Measurements from ENCODE around the gene KRT40.

Gene KRT40

DNA sequence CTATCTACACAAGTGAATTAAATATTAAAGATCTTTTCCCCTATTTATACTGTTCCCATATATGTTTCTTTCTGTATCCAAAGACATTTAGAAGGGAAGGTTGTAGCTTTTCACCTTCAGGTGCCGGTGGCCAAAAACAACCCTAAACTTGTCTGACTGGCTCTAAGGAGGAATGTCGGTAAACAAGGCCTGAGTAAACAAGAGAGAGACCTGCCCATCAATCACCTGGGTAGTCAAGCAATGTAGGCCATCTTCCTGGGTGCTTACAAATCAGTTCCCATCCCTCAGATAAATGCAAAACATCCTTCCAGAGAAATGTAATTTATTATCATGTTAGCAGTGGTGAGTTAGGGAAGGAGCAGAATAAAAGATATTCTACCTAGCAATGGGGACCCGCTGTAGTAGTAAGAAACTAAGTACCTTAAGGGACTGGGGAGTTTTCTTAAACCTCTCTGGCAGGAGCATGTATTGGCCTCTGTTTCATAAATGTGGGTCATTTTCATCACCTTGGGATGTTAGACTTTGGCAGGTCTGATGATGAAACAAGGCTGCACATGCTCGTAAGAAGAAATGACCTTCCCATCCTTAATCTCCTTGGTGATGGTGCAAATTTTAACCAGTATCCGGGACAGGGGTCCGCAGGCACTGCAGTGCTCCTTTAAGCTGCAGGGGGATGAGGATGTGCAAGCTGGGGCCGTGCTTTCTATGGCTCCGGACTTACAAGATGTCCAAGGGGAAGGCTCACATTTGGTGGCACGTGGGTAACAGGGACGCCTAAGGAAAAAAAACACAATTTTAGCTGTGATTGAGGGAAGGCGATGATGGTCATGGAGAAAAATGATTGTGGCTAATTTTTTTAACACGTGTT lies 25.8 kb downstream of the KRT40 start:
- DNase-seq, result no peak
- in situ Hi-C loops (cut with MboI; ENCODE audit: low pct_unique_long_range_greater_than_20kb, low sequenced_read_pairs), result no loop called here

DNA sequence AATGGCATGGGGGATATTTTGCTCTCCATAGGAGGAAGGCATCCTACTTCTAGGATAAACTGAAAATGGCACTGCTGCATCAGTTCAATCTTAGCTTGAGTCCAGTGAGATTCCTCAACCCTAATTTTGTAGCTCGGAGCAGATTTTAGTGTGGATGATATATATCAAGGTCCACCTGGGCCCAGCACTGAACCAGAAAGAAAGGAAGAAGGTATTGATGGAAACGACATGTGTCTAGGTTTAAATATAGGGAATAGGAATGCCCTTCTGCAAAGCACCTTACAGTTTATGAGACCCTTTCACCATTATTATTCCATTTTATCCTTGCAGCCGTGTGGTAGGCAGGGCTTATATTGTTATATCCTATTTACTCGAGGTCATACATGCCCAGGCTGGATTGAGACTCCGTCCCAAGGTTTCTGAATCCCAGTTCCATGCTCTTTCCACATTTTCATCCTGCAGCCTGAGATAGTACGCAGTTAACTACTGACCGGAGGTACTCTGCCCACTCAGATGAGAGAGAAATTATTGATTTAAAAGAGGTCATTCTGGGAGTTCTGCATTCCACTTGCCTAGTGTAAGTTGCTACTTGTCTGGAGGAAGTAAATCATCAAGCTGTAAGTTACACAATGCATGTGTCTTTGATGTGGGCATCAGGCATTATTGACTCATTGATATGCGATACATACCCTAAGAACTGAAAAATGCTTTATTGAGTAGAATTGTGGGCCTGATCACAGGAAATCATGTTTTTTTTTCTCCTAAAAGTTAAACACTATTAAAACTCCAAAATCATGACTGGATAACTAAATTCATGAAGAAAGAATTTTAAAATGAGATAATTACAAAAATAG lies 27.5 kb downstream of the KRT40 start:
- no peak for DNase-seq
- in situ Hi-C loops (cut with MboI; ENCODE audit: low pct_unique_long_range_greater_than_20kb, low sequenced_read_pairs), result no loop called here

DNA sequence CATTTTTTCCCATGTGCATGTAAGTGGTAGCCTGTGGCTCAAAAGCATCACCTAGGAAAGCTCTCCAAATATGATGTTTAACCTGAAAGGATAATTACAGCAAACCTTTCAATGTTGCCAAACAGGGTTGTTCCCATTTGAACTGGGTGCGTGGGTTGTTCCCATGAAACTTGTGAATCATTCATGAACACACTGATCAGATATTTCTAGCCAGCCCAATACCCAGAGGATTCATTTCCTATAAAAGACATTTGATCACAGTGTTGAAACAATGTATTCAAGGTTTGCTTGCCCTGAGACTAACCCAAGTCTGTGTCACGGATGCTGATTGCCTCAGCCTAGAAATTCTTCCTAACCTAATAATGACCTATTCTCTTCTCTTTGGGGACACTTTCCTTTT lies 30.2 kb downstream of the KRT40 start:
- in situ Hi-C loops (cut with MboI; ENCODE audit: low pct_unique_long_range_greater_than_20kb, low sequenced_read_pairs), result no loop called here

DNA sequence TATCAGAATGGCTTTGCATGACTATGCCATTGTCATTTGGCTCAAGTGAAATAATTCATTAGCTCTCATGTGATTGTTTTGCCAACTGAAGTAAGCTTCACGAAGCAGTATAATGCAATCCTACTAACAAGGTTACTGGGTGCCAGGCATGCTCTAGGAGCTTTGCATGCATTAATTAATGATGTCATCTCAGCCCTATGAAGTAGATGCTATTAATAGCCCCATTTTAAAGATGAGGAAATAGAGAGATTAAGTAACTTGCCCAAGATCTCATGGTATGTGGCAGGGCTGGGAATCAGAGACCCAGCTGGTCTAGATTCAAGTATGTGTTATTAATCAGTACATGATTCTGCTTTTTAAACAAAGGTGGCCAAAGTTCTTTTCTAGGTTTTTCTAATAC lies 31.5 kb downstream of the KRT40 start:
- in situ Hi-C loops (cut with MboI; ENCODE audit: low pct_unique_long_range_greater_than_20kb, low sequenced_read_pairs), result no loop called here
- DNase-seq, result no peak

More for the DNA sequence above, 30.2 kb downstream of the KRT40 start:
- DNase-seq, result no peak

DNA sequence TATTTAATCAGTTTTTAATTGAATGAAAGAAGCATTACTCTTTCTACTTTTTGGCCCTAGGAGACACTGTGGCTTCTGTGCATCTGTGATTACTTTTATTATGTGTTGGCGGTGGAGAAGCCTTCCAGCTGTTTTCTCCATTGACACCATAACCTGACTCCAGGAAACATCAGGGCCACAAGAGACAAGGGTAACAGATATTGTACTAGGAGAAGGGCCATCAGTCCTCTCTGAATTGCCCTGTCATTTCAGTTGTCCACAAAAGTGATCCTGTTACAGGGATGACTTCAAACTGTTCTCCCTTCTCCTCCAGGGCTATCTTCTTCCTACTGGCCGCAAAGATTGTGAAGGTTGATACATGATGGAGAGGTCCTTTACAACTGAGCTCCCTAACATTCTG lies 32.0 kb downstream of the KRT40 start:
- no peak for DNase-seq
- in situ Hi-C loops (cut with MboI; ENCODE audit: low pct_unique_long_range_greater_than_20kb, low sequenced_read_pairs), result no loop called here

DNA sequence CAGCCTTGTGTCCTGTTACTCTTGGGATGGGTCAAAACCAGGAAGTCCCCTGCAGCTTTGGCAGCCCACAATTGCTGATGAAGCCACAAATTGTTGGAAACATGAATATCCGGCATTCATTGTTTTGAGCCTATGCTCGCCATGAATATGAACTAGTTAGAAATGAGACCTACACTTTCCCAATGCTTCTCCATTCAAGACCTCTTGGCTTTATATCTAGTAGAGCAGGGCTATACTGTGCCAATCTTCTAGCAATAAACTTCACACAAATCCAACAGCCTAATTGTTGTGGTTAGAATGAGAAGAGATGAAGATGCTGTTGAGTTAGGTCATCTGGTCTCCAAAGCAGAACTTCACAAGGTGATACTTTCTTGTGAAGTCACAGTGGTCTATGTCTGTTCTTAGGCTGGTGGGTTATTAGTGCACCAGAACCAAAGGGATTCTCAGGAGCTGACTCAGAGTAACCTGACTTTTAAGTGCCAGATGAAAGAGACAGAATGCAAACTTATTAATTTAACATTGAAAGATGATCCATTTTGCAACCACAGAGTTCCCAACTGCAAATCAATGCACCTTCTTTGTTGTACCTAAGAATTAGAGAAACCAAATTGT lies 33.0 kb downstream of the KRT40 start:
- in situ Hi-C loops (cut with MboI; ENCODE audit: low pct_unique_long_range_greater_than_20kb, low sequenced_read_pairs), result no loop called here
- DNase-seq, result no peak

DNA sequence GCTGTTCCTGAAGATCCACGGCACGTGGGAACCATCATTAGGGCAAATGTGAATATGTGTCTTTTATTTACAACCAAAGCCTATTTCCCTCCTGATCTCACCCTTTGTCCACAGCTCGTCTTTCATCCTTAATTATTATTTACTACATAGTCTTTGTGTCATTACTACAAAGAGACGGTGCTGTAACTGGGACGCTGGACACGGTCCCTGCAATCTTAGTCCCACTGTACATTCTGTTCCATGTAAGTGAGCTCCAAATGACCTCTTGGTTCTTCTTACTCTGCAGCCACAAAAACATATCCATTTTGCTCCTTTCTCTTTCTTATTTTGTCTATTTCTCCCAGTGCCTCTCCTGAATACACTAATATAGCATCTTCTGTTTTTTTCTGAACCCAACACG lies 34.0 kb downstream of the KRT40 start:
- in situ Hi-C loops (cut with MboI; ENCODE audit: low pct_unique_long_range_greater_than_20kb, low sequenced_read_pairs), result no loop called here
- DNase-seq, result no peak

DNA sequence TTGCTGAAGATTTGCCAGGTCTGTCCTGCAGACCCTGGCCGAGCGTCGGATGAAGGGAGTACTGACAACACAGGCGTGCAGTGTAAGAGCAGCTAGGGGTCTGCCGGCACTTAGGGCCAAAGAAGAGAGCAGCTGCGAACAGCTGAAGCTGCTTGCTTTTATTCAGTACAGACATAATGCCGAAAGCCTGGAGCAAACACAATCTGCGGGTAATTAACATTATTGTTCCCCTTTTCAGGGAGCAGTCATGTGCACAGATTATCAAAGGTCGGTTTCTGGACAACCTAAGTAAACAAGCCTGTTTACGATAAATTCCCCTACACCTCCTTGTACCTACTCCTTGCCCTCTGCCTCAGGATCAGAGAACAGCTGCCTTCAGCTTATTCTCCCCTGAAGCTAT lies 34.7 kb downstream of the KRT40 start:
- in situ Hi-C loops (cut with MboI; ENCODE audit: low pct_unique_long_range_greater_than_20kb, low sequenced_read_pairs), result no loop called here
- DNase-seq, result no peak

DNA sequence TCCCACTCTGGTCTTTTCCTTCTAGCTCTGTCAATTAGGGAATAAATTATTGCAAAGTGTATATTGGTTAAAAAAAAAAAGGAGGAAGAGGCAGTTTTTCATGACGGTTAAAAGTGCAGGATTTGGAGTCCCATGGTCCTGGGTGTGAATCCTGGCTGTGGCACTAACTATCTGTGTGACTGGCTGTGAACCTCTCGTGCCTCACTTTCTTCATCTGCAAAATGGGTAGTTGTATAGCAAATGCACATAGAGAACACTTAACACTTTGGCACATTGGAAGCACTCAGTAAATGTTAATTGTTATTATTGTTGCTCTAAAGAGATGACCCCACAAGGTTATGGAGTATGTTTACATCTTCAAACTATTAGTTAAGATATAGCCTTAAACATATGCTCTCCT lies 36.2 kb downstream of the KRT40 start:
- DNase-seq, result no peak
- in situ Hi-C loops (cut with MboI; ENCODE audit: low pct_unique_long_range_greater_than_20kb, low sequenced_read_pairs), result no loop called here

DNA sequence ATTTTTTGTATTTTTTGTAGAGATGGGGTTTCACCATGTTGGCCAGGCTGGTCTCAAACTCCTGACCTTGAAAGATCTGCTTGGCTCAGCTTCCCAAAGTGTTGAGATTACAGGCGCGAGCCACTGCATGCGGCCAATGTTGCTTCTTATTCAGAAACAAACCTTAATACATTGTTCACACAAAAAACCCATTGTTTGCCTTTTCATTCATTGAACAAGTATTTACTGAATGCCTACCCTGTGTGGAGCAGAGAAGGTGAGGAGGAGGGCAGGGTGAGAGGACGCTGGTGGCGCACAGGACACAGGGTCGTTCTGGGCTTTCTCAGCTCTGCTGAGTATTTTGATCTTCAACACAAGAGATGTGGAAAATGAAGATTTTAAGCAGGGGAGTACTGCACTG lies 38.7 kb downstream of the KRT40 start:
- in situ Hi-C loops (cut with MboI; ENCODE audit: low pct_unique_long_range_greater_than_20kb, low sequenced_read_pairs), result no loop called here
- no peak for DNase-seq

DNA sequence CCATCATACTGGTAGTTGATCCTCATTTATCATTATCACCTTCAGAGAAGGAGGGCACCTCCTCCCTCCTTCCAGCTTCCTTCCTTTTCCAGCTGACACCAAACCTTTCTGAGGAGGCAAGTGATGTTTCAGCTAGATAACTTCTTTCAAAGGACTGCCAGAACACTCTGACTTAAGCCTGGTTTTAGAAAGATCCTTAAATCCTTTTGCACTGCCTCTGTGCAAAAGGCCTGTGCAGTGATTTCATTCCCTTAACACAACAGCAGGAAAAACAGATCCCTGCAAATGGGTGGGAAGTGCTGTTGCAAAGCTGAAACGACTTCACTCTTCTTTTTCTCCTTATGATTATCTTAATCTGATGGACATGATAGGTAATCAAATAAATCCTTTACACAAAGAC lies 39.6 kb downstream of the KRT40 start:
- in situ Hi-C loops (cut with MboI; ENCODE audit: low pct_unique_long_range_greater_than_20kb, low sequenced_read_pairs), result no loop called here
- DNase-seq, result no peak

DNA sequence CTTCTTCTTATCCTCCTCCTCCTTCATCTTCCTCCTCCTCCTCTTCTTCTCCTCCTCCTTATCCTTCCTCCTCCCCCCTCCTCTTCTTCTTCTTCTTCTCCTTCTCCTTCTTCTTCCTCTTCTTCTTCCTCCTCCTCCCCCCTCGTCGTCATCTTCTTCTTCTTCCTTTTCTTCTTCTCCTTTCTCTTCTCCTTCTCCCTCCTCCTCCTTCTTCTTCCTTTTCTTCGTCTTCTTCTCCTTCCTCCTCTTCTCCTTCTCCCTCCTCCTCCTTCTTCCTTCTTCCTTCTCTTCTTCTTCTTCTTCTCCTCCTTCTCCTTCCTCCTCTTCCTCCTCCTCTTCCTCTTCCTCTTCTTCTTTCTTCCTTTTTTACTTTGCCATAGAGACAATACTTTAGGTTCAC lies 41.6 kb downstream of the KRT40 start:
- in situ Hi-C loops (cut with MboI; ENCODE audit: low pct_unique_long_range_greater_than_20kb, low sequenced_read_pairs), result no loop called here
- DNase-seq, result no peak

DNA sequence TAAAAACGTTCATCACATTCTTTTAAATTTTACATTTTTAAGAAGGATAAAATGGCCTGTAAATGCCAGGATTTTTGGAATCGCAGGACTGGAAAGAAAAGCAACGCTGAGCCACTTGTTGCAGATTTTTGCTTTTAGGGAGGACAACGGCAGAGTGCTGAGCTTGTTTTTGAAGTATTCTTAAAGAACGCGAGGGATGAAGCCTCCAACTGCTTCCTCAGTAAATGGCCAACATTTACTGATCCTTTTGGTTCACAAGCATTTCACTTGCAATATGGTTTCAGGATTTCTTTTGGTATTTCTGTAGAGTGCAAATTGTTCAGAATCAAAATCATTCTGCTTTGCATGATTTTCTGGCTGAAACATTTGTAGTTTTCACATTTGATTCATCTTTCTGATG lies 43.9 kb downstream of the KRT40 start:
- in situ Hi-C loops (cut with MboI; ENCODE audit: low pct_unique_long_range_greater_than_20kb, low sequenced_read_pairs), result no loop called here
- DNase-seq, result no peak

DNA sequence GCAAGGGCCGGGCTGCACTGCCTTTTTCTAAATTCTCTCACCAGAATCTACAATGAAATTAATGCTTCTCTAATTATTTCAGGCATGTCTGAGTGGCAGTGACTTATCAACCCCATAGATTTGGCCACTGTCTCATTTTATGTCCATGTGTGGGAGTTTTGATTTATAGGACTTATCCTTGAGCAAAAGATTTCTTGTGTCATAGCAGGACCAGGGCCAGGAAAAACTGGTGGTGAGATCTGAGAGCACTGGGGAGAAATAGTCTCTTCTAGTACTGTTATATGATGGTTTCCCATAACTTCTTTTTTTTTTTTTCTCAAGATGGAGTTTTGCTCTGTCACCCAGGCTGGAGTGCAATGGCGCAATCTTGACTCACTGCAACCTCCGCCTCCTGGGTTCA lies 45.1 kb downstream of the KRT40 start:
- no peak for DNase-seq
- in situ Hi-C loops (cut with MboI; ENCODE audit: low pct_unique_long_range_greater_than_20kb, low sequenced_read_pairs), result no loop called here

DNA sequence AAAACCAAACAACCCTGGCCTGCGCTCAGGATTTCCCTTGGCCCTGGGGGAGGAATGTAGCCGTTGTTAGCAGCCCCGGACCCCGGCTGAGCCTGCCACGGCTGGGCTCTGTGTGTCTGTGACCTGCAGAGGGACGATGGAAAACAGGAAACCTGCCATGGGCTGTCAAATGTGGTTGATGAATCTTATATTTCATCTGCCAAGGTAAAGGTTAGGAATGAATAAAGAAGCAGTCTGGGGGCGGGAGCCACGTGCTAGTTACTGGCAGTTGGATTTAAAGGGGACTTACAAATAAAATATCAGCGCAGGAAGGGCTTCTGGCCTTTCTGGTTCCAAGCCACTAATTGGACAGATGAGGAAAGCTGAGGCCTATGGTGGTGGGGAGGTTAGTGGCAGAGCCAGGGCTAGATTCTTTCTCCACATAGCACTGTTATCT lies 46.7 kb downstream of the KRT40 start, which contains the start of gene KRT23:
TSS of gene KRT23 (minus strand) at position 263 of the 436 bp plus-strand sequence. CDS start 1,043 bp downstream, outside the sequence.
- in situ Hi-C loops (cut with MboI; ENCODE audit: low pct_unique_long_range_greater_than_20kb, low sequenced_read_pairs), result no loop called here

DNA sequence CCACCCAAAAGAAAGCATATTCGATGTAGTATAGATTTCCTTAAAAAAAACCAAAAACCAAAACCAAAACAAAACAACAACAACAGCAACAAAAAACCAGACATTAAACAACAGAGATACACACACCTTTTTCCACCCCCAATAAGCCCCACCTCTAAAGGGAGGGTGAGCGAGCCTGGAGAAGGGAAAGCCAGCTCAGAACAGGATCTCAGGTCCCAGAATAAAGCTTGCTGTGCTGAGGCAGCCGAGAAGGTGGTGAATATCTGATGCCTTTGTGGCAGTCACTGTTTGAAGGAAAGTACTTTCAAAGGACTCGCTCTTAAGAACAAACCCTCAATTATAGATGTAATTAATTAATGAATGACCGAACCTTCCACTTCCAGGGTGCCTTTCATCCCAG lies 47.1 kb downstream of the KRT40 start:
- in situ Hi-C loops (cut with MboI; ENCODE audit: low pct_unique_long_range_greater_than_20kb, low sequenced_read_pairs), result no loop called here
- DNase-seq, result no peak

More for the DNA sequence above, 46.7 kb downstream of the KRT40 start, which contains the start of gene KRT23:
- DNase-seq, result no peak

DNA sequence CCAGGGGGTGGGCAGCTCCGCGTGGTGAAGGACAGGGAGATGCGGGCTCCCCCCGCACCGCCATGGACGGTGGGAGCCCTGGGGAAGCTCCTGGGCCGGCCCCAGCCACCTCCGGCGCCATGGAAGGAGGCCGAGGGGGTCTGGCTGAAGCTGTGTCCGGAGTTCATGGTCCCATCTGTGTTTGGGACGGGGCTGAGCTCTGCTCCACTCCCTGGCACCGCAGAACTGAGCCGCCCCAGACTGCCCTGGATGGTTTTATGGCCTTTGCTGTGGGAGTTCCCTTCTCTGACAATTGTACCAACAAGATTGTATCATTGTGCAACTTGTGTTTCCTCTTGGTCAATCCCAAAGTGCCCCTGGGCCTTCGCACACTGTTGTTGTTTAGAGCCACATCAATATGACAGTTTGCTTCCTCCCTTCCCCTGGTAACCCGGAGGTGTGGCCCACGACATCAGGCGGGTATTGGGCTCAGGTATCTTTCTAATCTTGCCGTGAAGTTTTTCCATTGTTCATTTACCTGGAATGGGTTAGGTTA lies 47.6 kb downstream of the KRT40 start:
- no peak for DNase-seq
- in situ Hi-C loops (cut with MboI; ENCODE audit: low pct_unique_long_range_greater_than_20kb, low sequenced_read_pairs), result no loop called here

DNA sequence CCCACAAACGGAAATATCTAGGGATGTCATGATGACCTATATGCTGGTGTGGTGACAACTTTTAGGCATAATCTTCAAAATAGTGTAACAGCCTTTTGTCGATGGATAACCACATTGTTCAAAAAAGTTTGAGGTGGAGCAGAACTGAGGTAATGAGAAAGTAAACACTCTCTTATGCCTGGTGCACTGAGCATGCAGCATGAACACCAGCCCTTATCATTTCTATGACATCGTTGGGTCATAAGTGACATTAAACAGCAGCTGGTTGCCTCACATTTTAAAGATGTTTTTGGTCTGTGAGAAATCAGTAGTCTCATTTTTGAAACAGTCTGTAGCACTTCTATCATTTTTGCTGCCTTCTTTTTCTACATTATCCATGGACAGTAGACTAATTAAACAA lies 48.5 kb downstream of the KRT40 start:
- DNase-seq, result no peak
- in situ Hi-C loops (cut with MboI; ENCODE audit: low pct_unique_long_range_greater_than_20kb, low sequenced_read_pairs), result no loop called here

DNA sequence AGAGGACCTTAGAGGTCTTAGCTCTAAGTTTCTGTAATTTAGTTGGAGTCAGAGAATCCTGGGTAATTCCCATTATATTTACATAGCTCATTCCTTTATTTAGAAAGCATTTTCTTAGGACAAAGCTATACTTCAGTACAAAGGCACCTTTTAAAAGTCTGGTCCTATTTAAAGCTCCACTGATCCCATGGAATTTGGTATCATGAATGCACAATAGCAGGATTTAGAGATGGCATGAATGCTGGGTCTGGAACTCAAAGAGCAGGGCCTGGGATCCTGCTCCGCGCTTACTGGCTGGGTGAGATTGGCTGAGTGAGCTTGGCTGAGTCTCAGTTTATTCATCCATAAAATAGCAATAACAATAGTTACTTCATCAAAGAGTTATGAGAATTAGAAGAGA lies 51.5 kb downstream of the KRT40 start:
- no peak for DNase-seq
- in situ Hi-C loops (cut with MboI; ENCODE audit: low pct_unique_long_range_greater_than_20kb, low sequenced_read_pairs), result no loop called here

DNA sequence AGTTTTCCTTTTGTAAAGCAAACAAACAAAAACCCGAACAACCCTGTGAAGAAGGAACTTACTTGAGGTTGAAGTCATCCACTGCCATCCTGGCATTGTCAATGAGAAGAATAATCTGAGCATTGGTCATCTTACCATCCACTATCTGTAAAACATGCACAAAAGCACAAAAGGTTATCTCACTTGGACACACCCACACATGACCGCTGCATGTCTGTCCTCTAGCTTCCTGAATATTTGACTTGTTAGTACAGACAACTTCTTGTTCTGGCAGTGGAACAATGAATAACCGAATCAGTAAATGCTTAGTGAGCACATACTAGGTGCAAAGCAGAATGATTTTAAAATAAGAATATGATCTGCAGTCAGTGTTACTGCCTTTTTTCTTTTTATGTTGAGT lies 52.8 kb downstream of the KRT40 start:
- DNase-seq, result no peak
- in situ Hi-C loops (cut with MboI; ENCODE audit: low pct_unique_long_range_greater_than_20kb, low sequenced_read_pairs), result no loop called here
